Neural cell (in vitro differentiated cells): Measurements from ENCODE around the gene TNPO2. TPM values are rescaled to one million over a fixed set of nuclear protein-coding genes. Genes with fewer than 3 reads are reported as not detected.
"Not testable (repeated sequence)": the region's sequence is repeated elsewhere in the genome, so short reads cannot be mapped to it uniquely, and the experiment has no call there.

Source experiments
- H2AFZ ChIP-seq: fragments of 200-600, 300-800 bp; sonication (generic), shearing (Covaris generic); 2 replicates; pipeline ENCODE4 v1.6.0; 2014; ENCODE audit warnings: low read depth, mild to moderate bottlenecking, antibody characterized with exemption, low read length, moderate library complexity
- H3F3A ChIP-seq: fragments of 200-600 bp; shearing (Covaris generic); 2 replicates; pipeline ENCODE4 v1.6.1; 2016; ENCODE audit warnings: mild to moderate bottlenecking, moderate library complexity, mixed read lengths, antibody characterized with exemption, low read length; ENCODE audit not compliant: insufficient read depth, poor library complexity, severe bottlenecking
- H3K27ac ChIP-seq: fragments of 200-600, 300-800 bp; sonication (generic), shearing (Covaris generic); 2 replicates; pipeline ENCODE4 v1.5.1; 2014; ENCODE audit warnings: mild to moderate bottlenecking, low read length, moderate library complexity
- H3K27me3 ChIP-seq: fragments of 300-800, 200-600 bp; sonication (generic), shearing (Covaris generic); 2 replicates; pipeline ENCODE4 v1.6.0; 2014; ENCODE audit warnings: mild to moderate bottlenecking, low read depth, low read length, moderate library complexity; ENCODE audit not compliant: insufficient read depth
- H3K36me3 ChIP-seq: fragments of 300-800, 200-600 bp; sonication (generic), shearing (Covaris generic); 2 replicates; pipeline ENCODE4 v1.5.1; 2014; ENCODE audit warnings: mild to moderate bottlenecking, antibody characterized with exemption, low read length, moderate library complexity; ENCODE audit not compliant: insufficient read depth
- H3K4me2 ChIP-seq: fragments of 300-800, 200-600 bp; sonication (generic), shearing (Covaris generic); 2 replicates; pipeline ENCODE4 v1.6.0; 2014; ENCODE audit warnings: mild to moderate bottlenecking, low read length
- H3K4me3 ChIP-seq: fragments of 300-800, 200-600 bp; sonication (generic), shearing (Covaris generic); 2 replicates; pipeline ENCODE4 v1.5.1; 2014; ENCODE audit warnings: mild to moderate bottlenecking, low read length, moderate library complexity
- H3K79me2 ChIP-seq: fragments of 200-600 bp; shearing (Covaris generic); replicated peaks from 2 replicates; pipeline ENCODE4 v1.6.0; 2014; ENCODE audit warnings: mild to moderate bottlenecking, low read length, moderate library complexity; ENCODE audit not compliant: insufficient read depth
- H3K9ac ChIP-seq: fragments of 300-800, 200-600 bp; sonication (generic), shearing (Covaris generic); 2 replicates; pipeline ENCODE4 v1.6.1; 2016; ENCODE audit warnings: mild to moderate bottlenecking, low read length, mixed read lengths
- H3K9me2 ChIP-seq: fragments of 200-600 bp; shearing (Covaris generic); 2 replicates; pipeline ENCODE4 v1.6.1; 2016; ENCODE audit warnings: mild to moderate bottlenecking, low read length, mixed read lengths; ENCODE audit not compliant: insufficient read depth
- H3K9me3 ChIP-seq: fragments of 200-600, 300-800 bp; sonication (generic), shearing (Covaris generic); 2 replicates; pipeline ENCODE4 v1.6.1; 2016; ENCODE audit warnings: mild to moderate bottlenecking, mixed run types, low read length, moderate library complexity, mixed read lengths
- H4K20me1 ChIP-seq: fragments of 200-600 bp; shearing (Covaris generic); 2 replicates; pipeline ENCODE4 v1.6.1; 2016; ENCODE audit warnings: mild to moderate bottlenecking, mixed run types; ENCODE audit not compliant: insufficient read depth
- EZH2 ChIP-seq: fragments of 200-600, 300-800 bp; shearing (Covaris generic), sonication (generic); IDR thresholded peaks from 2 replicates; pipeline ENCODE4 v1.6.1; 2014; ENCODE audit warnings: antibody characterized with exemption, low read length, borderline replicate concordance, mild to moderate bottlenecking; ENCODE audit not compliant: insufficient read depth, poor library complexity, severe bottlenecking
- SMC3 ChIP-seq: fragments of 450-650 bp; conservative IDR thresholded peaks from 2 replicates; pipeline ENCODE4 v1.6.1; 2014; ENCODE audit warnings: antibody characterized with exemption, mild to moderate bottlenecking, moderate library complexity; ENCODE audit not compliant: poor library complexity
- TAF1 ChIP-seq: IDR thresholded peaks from 2 replicates; pipeline ENCODE4 v1.6.1; 2012; ENCODE audit warnings: low read depth
- polyA plus RNA-seq: library from polyadenylated mRNA; depleted of rRNA; stranded (reverse); fragments of >200 nt; gene quantifications from 2 replicates; pipeline ENCODE4 v1.2.3, GENCODE V29; 2014
- TF ChIP-seq, protein P1 (sequence below): fragments of 450-650 bp; IDR thresholded peaks from 2 replicates; pipeline ENCODE4 v1.5.1; 2014; ENCODE audit warnings: antibody characterized with exemption, mild to moderate bottlenecking, moderate library complexity; ENCODE audit not compliant: poor library complexity, severe bottlenecking

Gene TNPO2
- polyA plus RNA-seq, 1 donor from 2014 or later, result 98.6 TPM

DNA sequence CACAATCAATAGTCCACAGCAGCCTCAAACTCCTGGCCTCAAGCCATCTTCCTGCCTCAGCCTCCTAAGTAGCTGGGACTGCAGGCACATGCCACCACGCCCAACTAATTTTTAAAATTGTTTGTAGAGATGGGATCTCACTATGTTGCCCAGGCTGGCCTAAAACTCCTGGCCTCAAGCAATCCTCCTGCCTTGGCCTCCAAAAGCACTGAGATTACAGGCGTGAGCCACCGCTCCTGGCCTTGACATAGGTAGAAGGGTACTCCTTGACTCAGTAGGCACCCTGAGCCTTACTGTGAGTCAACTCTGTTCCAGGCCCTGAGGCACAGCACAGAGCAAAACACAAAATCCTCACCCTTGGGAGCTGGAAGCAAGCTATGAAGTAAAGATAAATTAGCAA, 7.8 kb downstream of the TNPO2 start:
- Histone ChIP-seq H3K27ac (no peak overlapping the region), H3K4me2 (no peak overlapping the region), H4K20me1 (no peaks in the 10 kb centered on the region)

DNA sequence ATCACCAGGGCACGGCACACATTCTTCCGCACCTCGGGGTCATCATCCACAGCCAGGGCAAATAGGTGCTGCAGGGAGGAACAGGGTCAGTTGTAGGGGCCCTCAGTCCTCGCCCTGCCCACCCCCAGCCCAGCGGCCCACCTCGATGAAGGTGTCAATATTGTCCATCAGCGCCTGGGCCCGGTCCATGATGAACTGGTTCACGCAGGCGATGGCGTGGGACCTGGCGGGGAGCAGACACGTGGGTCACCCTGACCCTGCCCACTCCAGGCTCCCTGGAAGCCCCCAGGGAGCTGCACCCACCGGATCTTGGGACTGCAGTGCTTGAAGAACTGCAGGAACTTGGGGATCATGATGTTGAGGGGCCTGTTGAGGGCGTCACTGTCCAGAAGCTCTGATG, 8.6 kb downstream of the TNPO2 start:
- no peak overlapping the region for H2AFZ ChIP-seq
- H3K9me3 ChIP-seq, result no peaks in the 10 kb centered on the region
- H3K36me3 ChIP-seq, result peaks cover 5% of the 10 kb centered on the region
- no peaks in the 10 kb centered on the region for H3K9me2 ChIP-seq
- H3F3A ChIP-seq, result no peaks in the 10 kb centered on the region
- H4K20me1 ChIP-seq, result no peaks in the 10 kb centered on the region
- no peak overlapping the region for H3K9ac ChIP-seq
- H3K79me2 ChIP-seq, result peaks cover 10% of the 10 kb centered on the region
- no peak for TF ChIP-seq SMC3
- TF ChIP-seq, protein P1, sequence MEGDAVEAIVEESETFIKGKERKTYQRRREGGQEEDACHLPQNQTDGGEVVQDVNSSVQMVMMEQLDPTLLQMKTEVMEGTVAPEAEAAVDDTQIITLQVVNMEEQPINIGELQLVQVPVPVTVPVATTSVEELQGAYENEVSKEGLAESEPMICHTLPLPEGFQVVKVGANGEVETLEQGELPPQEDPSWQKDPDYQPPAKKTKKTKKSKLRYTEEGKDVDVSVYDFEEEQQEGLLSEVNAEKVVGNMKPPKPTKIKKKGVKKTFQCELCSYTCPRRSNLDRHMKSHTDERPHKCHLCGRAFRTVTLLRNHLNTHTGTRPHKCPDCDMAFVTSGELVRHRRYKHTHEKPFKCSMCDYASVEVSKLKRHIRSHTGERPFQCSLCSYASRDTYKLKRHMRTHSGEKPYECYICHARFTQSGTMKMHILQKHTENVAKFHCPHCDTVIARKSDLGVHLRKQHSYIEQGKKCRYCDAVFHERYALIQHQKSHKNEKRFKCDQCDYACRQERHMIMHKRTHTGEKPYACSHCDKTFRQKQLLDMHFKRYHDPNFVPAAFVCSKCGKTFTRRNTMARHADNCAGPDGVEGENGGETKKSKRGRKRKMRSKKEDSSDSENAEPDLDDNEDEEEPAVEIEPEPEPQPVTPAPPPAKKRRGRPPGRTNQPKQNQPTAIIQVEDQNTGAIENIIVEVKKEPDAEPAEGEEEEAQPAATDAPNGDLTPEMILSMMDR, result no peak
- no peak overlapping the region for H3K4me3 ChIP-seq
- H3K27me3 ChIP-seq, result no peaks in the 10 kb centered on the region
- no peak overlapping the region for H3K4me2 ChIP-seq
- H3K27ac ChIP-seq, result no peak overlapping the region

More for the DNA sequence above, 7.8 kb downstream of the TNPO2 start:
- H3K4me3 ChIP-seq, result no peak overlapping the region
- no peaks in the 10 kb centered on the region for H3K9me3 ChIP-seq
- TF ChIP-seq EZH2 (no peak), TAF1 (no peak)
- peaks cover 18% of the 10 kb centered on the region for H3K79me2 ChIP-seq
- H3K36me3 ChIP-seq, result peaks cover 5% of the 10 kb centered on the region
- H3K9me2 ChIP-seq, result no peaks in the 10 kb centered on the region
- H3K9ac ChIP-seq, result no peak overlapping the region
- H3K27me3 ChIP-seq, result no peaks in the 10 kb centered on the region
- H2AFZ ChIP-seq, result no peak overlapping the region
- H3F3A ChIP-seq, result no peaks in the 10 kb centered on the region

DNA sequence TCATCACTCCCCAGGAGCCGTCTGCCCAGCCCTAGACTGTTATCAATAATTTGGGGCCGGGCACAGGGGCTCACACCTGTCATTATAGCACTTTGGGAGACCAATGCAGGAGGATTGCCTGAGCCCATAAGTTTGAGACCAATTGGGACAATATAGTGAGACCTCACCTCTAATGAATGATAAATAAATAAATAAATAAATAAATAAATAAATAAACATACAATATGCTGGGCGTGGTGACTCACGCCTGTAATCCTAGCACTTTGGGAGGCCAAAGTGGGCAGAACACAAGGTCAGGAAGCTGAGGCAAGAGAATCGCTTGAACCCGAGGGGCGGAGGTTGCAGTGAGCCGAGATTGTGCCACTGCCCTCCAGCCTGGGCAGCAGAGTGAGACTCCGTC, 10.4 kb downstream of the TNPO2 start:
- H2AFZ ChIP-seq, H3K36me3 ChIP-seq, H3K9me3 ChIP-seq, H3K79me2 ChIP-seq, H4K20me1 ChIP-seq, H3F3A ChIP-seq, H3K4me2 ChIP-seq, H3K27ac ChIP-seq, H3K27me3 ChIP-seq, H3K9me2 ChIP-seq, H3K4me3 ChIP-seq, H3K9ac ChIP-seq: not testable (repeated sequence)

DNA sequence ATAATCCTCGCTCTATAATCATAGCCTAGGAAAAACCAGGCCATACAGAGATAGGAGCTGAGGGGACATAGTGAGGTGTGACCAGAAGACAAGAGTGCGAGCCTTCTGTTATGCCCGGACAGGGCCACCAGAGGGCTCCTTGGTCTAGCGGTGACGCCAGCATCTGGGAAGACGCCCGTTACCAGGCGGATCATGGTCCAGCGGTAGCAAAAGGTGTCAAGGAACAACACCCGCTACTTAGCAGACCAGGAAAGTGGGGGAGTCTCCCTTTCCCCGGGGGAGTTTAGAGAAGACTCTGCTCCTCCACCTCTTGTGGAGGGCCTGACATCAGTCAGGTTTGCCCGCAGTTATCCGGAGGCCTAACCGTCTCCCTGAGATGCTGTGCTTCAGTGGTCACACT, 11.7 kb downstream of the TNPO2 start:
- not testable (repeated sequence) for H3K27ac ChIP-seq, H3F3A ChIP-seq, H3K79me2 ChIP-seq, H3K9me2 ChIP-seq, H2AFZ ChIP-seq, H3K36me3 ChIP-seq, H3K4me3 ChIP-seq, H4K20me1 ChIP-seq, H3K4me2 ChIP-seq, H3K9ac ChIP-seq, H3K27me3 ChIP-seq, H3K9me3 ChIP-seq
- TF ChIP-seq, protein P1, result peak; percentile 43
- peak; percentile 42 for TF ChIP-seq SMC3
